K562 (cell line): ENCODE data around the gene GLRX2.

Experiments
- BHLHE40 ChIP-seq: IDR thresholded peaks from 2 replicates; pipeline ENCODE4 v1.6.1; 2011; ENCODE audit warnings: low read length, improper control_type of control experiment
- BRD4 ChIP-seq: fragments of 200-600 bp; sonication (generic); IDR thresholded peaks from 2 replicates; pipeline ENCODE4 v1.6.1; 2017; ENCODE audit warnings: inconsistent platforms
- HDGF ChIP-seq: fragments of 450-650 bp; IDR thresholded peaks from 2 replicates; pipeline ENCODE4 v1.6.1; 2016
- NFE2L1 ChIP-seq: fragments of 450-650 bp; IDR thresholded peaks from 2 replicates; pipeline ENCODE4 v1.6.1; 2016; ENCODE audit warnings: missing genetic modification characterization, low read depth, mild to moderate bottlenecking, missing compliant biosample characterization, moderate library complexity, borderline replicate concordance
- NR2C2 ChIP-seq, 2 experiments: fragments of 200-800 bp in 1 of 2; sonication (Bioruptor generic) in 1 of 2; sonication (generic) in 1 of 2; formaldehyde crosslinking in 1 of 2; IDR thresholded peaks; 2 replicates each; pipeline versions ENCODE4 v1.6.1 to v1.8.0; 2016 to 2022; ENCODE audit warnings: mild to moderate bottlenecking in 1 of 2, missing compliant biosample characterization in 1 of 2, missing genetic modification characterization in 1 of 2, missing genetic modification reagents in 1 of 2
- POLR2A ChIP-seq: fragments of 450-650 bp; conservative IDR thresholded peaks from 2 replicates; pipeline ENCODE4 v1.6.1; 2016
- POLR2AphosphoS5 ChIP-seq: IDR thresholded peaks from 2 replicates; pipeline ENCODE4 v1.6.1; 2011; ENCODE audit warnings: mild to moderate bottlenecking, low read depth, low read length, moderate library complexity; ENCODE audit not compliant: control insufficient read depth, insufficient read depth
- SMAD3 ChIP-seq: fragments of 450-650 bp; formaldehyde crosslinking; conservative IDR thresholded peaks from 2 replicates; pipeline ENCODE4 v1.4.0; 2020; ENCODE audit warnings: mild to moderate bottlenecking
- TF ChIP-seq, protein P1 (sequence below), 3 experiments: IDR thresholded peaks in 2 of 3; conservative IDR thresholded peaks in 1 of 3; 2 replicates each; pipeline ENCODE4 v1.5.1; 2011 to 2012; ENCODE audit warnings: low read length in 3 of 3, mild to moderate bottlenecking in 3 of 3, control low read depth in 2 of 3, improper control_type of control experiment in 1 of 3, inconsistent platforms in 1 of 3, low read depth in 1 of 3, mixed read lengths in 1 of 3, moderate library complexity in 1 of 3; ENCODE audit not compliant: insufficient read depth in 2 of 3
- TF ChIP-seq, protein P2 (sequence below), 2 experiments: fragments of 250-450 bp in 1 of 2; fragments of 450-650 bp in 1 of 2; sonication (Bioruptor Pico) in 1 of 2; IDR thresholded peaks; 2 replicates each; pipeline versions ENCODE4 v1.6.1 to v1.8.0; 2016 to 2021; ENCODE audit warnings: mild to moderate bottlenecking in 2 of 2, moderate library complexity in 2 of 2, missing compliant biosample characterization in 1 of 2, missing genetic modification characterization in 1 of 2
- TF ChIP-seq, protein P3 (sequence below): sonication (generic); formaldehyde crosslinking; IDR thresholded peaks from 2 replicates; pipeline ENCODE4 v1.9.0; 2022; ENCODE audit warnings: mild to moderate bottlenecking, missing genetic modification reagents

DNA sequence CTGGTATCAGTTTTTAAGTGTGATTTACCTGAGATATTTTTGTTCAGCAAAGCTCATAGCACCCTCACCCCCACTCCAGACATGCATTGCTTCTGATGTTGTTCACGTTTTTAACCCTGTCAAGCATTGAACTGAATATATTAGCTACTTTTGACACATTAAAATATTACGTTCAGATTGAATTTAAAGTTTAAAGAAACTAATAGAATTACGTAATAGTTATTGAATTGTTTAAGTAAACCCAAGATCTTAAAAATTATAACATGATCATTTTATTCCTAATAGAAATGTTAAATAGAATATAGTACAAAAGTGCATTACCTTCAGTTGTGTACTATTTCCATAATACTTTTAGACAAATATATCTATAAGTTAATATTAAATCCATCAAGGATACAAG, 18.9 kb downstream of the GLRX2 start:
- TF ChIP-seq POLR2A (no peak), POLR2AphosphoS5 (no peak), BHLHE40 (no peak), HDGF (no peak), NFE2L1 (tag) (no peak), BRD4 (no peak), SMAD3 (no peak), NR2C2 (CRISPR knock-in tag; IDR thresholded peaks at IDR 0.05) (no peak), NR2C2 (tag; IDR thresholded peaks at IDR 0.05) (no peak)
- TF ChIP-seq, protein P1, sequence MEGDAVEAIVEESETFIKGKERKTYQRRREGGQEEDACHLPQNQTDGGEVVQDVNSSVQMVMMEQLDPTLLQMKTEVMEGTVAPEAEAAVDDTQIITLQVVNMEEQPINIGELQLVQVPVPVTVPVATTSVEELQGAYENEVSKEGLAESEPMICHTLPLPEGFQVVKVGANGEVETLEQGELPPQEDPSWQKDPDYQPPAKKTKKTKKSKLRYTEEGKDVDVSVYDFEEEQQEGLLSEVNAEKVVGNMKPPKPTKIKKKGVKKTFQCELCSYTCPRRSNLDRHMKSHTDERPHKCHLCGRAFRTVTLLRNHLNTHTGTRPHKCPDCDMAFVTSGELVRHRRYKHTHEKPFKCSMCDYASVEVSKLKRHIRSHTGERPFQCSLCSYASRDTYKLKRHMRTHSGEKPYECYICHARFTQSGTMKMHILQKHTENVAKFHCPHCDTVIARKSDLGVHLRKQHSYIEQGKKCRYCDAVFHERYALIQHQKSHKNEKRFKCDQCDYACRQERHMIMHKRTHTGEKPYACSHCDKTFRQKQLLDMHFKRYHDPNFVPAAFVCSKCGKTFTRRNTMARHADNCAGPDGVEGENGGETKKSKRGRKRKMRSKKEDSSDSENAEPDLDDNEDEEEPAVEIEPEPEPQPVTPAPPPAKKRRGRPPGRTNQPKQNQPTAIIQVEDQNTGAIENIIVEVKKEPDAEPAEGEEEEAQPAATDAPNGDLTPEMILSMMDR (IDR thresholded peaks at IDR 0.05 in 2 of 3, conservative IDR thresholded peaks at IDR 0.05 in 1 of 3; ENCODE audit: insufficient read depth in 2 of 3, low read depth in 1 of 3, low read length in 3 of 3): no peak
- TF ChIP-seq, protein P2, sequence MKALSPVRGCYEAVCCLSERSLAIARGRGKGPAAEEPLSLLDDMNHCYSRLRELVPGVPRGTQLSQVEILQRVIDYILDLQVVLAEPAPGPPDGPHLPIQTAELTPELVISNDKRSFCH (CRISPR knock-in tag; IDR thresholded peaks at IDR 0.05): no peak
- TF ChIP-seq, protein P2 (tag; IDR thresholded peaks at IDR 0.05): no peak
- TF ChIP-seq, protein P3, sequence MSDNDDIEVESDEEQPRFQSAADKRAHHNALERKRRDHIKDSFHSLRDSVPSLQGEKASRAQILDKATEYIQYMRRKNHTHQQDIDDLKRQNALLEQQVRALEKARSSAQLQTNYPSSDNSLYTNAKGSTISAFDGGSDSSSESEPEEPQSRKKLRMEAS (CRISPR knock-in tag): no peak
